ENCODE measurements around the gene TBC1D22A.

DNA sequence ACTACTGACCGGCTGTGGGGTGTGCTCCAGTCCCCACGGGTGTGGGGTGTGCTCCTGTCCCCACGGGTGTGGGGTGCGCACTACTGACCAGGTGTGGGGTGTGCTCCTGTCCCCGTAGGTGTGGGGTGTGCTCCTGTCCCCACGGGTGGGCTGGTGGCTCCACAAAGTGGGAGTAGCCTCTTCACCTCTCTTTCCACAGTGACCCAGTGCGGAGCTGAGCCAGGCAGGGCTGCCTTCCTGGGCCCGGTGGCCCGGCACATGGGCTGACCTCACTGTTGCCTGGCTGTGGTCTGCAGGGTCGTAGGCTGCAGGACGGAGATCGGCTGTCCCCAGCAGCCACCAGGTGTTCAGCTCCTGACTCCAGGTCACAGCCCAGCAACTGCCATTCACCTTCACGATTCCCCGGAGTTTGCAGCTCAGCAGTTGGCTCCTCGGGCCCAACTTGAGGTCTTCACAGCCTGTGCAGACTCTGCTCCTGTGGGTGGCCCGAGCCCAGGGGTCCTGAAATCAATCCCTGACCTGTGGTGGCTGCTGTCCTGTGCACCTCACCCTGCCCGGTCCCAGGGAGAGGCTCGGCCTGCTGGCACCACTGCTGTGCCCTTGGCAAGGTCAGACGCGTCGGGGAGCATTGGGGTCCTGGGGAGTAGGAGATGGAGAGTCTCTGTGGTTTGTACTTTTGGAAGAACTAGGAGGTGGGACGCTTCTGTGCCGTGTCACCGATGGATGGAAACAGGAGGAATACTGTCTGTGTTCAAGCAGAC lies 414.3 kb downstream of the TBC1D22A start:
- TF ChIP-seq, protein P1, sequence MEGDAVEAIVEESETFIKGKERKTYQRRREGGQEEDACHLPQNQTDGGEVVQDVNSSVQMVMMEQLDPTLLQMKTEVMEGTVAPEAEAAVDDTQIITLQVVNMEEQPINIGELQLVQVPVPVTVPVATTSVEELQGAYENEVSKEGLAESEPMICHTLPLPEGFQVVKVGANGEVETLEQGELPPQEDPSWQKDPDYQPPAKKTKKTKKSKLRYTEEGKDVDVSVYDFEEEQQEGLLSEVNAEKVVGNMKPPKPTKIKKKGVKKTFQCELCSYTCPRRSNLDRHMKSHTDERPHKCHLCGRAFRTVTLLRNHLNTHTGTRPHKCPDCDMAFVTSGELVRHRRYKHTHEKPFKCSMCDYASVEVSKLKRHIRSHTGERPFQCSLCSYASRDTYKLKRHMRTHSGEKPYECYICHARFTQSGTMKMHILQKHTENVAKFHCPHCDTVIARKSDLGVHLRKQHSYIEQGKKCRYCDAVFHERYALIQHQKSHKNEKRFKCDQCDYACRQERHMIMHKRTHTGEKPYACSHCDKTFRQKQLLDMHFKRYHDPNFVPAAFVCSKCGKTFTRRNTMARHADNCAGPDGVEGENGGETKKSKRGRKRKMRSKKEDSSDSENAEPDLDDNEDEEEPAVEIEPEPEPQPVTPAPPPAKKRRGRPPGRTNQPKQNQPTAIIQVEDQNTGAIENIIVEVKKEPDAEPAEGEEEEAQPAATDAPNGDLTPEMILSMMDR (IDR thresholded peaks at IDR 0.05) = no peak
- TF ChIP-seq POLR2AphosphoS5 (IDR thresholded peaks at IDR 0.05) = no peak
- TF ChIP-seq POLR2A (IDR thresholded peaks at IDR 0.05) = no peak
- TF ChIP-seq EP300 (IDR thresholded peaks at IDR 0.05) = no peak

Data from gastroesophageal sphincter (tissue), 3 donors.